CD4-positive, alpha-beta T cell treated with Interleukin-10 for 1 hour (primary cell): ENCODE measurements around the gene ABLIM3.

Experiments used
- DNase-seq: peaks from one replicate; pipeline ENCODE4 v3.0.0-alpha.2; 2020

The ABLIM3 gene

GRCh38 chr5:149221326-149221725 is 80.0 kb downstream of the ABLIM3 start:
- DNase-seq = no peak

GRCh38 chr5:149221731-149222342 is 80.5 kb downstream of the ABLIM3 start:
- no peak for DNase-seq

DNA sequence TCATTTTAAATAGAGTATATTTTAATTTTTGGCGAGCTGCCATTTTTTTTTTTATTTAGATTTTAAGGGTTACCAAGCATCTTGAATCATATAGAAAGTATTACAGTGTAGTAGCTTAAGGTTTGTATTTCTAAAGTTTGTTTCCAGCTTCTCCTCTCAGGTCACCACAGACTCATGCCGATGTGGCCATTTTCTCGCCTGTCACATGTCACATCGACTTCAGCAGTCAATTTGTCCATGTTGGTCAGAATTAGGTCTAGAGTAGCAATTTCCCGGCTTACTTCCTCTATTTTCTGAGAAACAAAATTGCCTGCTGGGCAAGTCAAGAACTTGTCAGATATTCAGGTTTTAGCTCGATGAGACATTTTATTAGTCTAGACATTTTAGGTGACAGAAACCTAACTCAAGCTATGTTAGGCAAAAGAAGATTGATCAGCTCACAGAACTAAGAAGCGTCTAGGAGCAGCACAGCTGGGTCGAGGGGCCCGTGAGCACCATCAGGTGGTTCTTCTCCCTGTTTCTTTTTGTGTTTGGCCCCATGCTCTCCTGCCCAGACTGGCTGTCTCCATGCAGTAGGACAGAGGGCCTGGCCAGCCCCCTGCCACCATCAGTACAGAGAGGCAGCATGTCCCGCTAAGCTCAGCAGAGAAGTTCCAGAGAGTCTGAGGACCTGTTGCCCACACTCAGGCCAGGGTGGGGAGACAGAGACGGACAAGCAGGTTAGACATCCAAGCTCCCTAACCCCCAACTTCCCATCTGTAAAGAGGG is 82.0 kb downstream of the ABLIM3 start:
- DNase-seq = no peak

- DNase-seq = no peak
These were observed 83.0 kb downstream of the ABLIM3 start for GRCh38 chr5:149224282-149224681.

DNA sequence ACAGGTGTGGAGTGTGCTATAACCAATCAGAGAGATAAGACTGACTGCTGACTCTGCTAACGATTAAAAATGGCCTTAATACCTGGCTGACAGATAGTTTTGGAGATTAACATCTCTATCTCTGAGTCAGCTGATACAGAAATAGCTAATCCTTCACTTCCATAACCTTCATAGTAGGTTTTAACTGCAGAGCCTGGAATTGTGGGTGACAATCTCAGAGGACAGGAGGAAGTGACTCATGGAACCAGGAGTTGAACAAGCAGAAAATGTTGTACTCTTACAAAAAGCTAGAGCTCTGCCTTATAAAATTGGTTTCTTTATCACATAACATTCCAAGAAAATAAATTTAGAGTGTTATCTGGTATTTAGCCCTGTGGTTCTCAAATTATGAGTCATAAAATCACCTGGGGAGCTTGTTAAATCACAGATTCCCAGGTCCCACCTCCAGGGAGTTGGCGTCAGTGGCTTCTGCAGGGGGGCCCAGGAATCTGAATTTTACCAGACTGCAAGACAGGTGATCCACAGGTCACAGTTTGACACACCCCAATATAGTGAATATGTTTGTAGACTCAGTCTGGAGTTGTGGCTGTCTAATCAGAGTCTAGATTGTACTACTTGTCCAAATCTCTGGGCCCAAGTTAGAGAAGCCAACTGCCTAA is 86.0 kb downstream of the ABLIM3 start:
- no peak for DNase-seq

- DNase-seq = no peak
These were observed 87.5 kb downstream of the ABLIM3 start for GRCh38 chr5:149228618-149229297.

DNA sequence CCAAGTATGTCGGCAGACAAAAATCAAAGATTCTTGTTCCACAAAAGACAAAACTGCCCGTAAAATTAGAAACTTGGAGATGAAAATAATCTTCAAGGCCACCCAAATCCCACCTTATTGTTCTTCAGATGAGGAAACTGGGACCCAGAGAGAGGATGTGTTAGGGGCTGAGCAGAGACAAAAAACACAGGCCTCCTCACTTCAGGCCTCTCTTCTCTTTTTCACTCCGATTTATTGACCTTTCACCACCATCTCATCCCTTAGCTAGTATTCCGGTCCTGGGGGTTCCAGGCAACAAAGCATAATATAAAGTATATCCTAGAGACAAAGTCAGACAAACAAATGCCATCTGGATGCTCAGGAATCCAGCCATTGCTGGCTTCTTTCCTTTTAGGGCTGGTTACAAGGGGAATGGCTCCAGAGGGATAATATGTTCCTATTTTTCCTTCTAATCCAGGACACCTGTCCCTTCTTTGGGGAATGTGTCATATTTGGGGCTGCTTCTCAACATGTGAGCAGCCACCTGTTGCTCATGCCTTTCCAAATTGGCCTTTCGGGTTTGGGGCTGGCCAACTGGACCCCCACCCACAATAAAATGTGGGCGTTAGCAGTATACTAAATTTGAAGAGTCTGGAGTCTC is 88.1 kb downstream of the ABLIM3 start:
- DNase-seq = no peak

GRCh38 chr5:149235841-149236240 is 94.5 kb downstream of the ABLIM3 start:
- DNase-seq = no peak

DNA sequence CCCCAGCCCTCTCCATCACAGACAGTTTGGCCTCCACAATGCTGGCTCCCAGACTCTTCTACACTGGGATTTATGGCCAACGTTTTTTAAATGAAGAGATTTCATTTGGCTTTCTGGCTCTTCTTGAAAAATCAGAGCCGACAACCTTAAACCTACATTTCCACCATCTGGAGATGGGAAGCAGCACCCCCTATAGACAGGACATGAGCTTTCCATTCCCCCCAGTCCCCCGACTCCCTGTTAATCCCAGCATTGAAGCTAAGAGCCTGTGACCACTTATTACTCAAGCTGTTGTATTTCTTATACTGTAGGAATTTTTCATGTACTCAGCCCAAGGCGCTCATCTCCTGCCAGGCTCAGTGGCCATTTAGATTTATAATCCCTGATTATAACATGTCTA is 96.4 kb downstream of the ABLIM3 start:
- DNase-seq = no peak

DNA sequence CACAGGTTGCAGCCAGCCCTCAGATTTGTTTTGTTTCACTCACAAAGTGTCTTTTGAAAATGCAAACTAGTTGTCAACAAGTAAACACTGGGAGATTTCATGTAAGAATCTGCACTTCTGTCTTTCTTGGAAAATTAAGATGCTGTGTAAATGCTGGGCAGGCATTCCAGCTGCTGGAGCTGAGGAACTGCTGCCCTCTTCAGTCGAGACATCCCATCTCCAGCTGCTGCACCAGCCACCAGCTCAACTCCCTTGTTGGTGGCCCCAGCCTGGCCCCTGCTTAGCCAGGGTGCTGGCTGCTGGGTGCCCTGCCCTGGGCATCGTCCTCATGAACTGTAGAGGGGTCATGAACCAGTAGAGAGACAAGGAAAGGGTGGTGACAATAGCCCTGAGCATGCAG is 97.2 kb downstream of the ABLIM3 start:
- no peak for DNase-seq

- DNase-seq = no peak
These were observed 98.6 kb downstream of the ABLIM3 start for GRCh38 chr5:149239917-149240316.

GRCh38 chr5:149240354-149240998 is 99.2 kb downstream of the ABLIM3 start:
- DNase-seq = peak; percentile 72

GRCh38 chr5:149242339-149242738 is 101.0 kb downstream of the ABLIM3 start:
- no peak for DNase-seq

DNA sequence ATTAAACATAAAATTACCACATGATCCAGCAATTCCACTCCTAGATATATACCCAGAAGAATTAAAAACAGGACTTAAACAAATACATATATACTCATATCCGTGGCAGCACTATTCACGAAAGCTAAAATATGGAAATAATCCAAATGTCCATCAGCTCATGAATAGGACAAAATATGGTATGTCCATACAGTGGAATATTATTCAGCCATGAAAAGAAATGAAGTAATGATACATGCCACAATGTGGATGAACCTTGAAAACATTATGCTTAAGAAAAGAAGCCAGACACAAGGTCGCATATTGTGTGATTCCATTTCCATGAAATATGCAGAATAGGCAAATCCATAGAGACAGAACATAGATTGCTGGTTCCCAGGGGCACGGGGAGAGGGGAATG is 105.6 kb downstream of the ABLIM3 start:
- no peak for DNase-seq

DNA sequence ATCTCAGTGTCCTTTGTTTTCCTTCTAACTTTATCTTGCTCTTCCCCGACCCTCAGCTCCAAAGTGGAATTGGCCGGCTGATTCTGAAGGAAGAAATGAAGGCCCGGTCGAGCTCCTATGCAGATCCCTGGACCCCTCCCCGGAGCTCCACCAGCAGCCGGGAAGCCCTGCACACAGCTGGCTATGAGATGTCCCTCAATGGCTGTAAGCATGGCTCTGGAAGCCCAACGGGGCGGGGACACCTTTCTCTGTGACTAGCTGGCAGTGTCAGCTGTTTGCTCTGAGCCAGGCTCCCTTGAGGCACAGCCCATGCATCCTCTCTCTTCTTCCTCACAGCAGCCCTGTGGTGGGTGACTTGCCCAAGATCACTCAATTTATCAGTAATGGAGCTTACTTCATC is 106.4 kb downstream of the ABLIM3 start:
- no peak for DNase-seq

- no peak for DNase-seq
These were observed 110.3 kb downstream of the ABLIM3 start for GRCh38 chr5:149251546-149251945.

DNA sequence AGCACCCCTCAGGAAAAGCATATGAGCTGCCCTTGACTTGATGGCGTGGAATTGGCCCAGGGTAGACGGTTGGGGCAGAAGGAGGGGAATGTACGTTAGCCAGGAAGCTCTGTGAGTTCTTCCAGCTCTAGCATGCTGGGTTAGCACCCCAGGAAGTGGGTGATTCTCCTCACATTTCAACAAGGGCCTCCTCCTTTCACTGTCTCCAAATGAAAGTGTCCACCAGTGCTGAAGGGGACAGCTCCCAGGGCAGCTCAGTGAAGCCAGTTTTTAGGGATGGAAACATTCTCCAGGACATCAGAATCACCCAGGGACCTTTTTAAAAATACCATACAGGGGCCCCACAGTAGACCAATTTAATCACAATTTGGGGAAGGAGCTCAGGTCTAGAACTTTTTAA is 113.2 kb downstream of the ABLIM3 start:
- no peak for DNase-seq

DNA sequence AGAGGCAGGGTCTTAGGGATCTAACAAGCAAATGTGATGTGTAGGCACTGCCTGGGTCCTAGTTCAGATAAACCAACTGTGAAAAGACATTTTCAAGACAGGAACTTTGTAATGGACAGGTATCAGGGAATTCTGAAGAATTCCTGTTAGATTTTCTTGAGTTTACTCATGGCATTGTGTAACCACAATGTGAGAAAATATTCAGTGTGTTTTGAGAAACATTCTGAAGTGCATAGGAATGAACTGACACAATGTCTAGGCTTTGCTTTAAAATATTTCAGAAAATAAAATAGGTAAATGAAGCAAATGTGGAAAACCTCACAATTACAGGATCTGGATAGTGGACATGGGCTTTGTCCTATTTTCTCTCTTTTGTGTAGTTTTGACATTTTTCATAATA is 115.2 kb downstream of the ABLIM3 start:
- DNase-seq = no peak

- DNase-seq = no peak
These were observed 115.8 kb downstream of the ABLIM3 start for GRCh38 chr5:149257131-149257530.

DNA sequence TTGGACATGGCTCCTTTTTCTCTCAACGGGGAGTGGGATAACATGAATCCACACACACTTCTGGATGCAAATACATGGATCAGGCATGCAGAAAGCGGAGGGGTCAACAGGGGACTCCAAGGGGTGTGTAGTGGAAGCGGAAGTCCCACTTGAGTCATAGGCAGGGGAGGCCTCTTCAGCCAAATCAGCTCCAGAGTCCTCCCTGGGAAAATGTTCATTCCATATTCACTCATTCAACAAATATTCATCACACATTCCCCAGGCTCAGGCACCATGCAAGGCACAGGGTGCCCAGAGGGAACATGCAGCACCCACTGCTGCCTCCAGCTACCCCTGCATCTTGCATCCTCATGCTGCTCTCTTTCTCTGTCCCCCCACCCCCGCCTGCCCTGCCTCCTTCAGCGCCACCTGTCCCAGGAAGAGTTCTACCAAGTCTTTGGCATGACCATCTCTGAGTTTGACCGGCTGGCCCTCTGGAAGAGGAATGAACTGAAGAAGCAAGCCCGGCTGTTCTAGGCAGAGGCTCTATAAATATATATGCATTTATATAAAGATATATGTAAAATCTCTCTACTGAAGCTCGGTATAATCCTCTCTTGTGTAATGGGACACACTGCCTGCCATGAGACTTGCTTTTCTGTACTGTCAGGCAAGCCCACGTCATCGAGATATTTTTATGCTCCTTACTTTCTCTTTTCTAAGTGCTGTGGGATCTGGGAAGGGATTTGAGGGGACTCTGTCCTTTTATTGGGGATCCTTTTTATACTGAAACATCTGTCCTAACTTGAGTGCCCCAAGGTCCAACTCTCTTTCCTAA is 116.8 kb downstream of the ABLIM3 start:
- DNase-seq = no peak

GRCh38 chr5:149260761-149261160 is 119.5 kb downstream of the ABLIM3 start:
- no peak for DNase-seq

- DNase-seq = no peak
These were observed 120.0 kb downstream of the ABLIM3 start for GRCh38 chr5:149261246-149261645.
